OCI-LY7 (cell line): ENCODE measurements around the gene SNCAIP. TPM values are rescaled to one million over a fixed set of nuclear protein-coding genes. Genes with fewer than 3 reads are reported as not detected.

Source experiments
- BruUV-seq: library from RNA; stranded (reverse); fragments of 400-500 nt; replicated peaks from 2 replicates; lab custom pipeline; 2021; lab: Mats Ljungman, UMichigan
- CTCF ChIA-PET: fragments of 300-600 bp; sonication (Branson Sonifier 250); formaldehyde crosslinking; loops from one replicate; lab custom pipeline; 2022; ENCODE audit warnings: antibody characterized with exemption; ENCODE audit not compliant: unreplicated experiment; lab: Charles Lee
- POLR2A ChIA-PET: fragments of 300-600 bp; sonication (Branson Sonifier 250); formaldehyde crosslinking; loops from one replicate; lab custom pipeline; 2022; ENCODE audit warnings: antibody characterized with exemption; lab: Charles Lee
- DNase-seq: peaks from one replicate; pipeline ENCODE4 v3.0.0-alpha.2; 2015; ENCODE audit warnings: low spot score
- H2AFZ ChIP-seq: fragments of 200-600 bp; sonication (generic), shearing (Covaris generic); 2 replicates; pipeline ENCODE4 v1.6.1; 2014; ENCODE audit warnings: mild to moderate bottlenecking, antibody characterized with exemption, low read length, moderate library complexity
- H3K27ac ChIP-seq: fragments of 200-600 bp; sonication (generic); 2 replicates; pipeline ENCODE4 v1.5.1; 2014; ENCODE audit warnings: mixed run types, low read depth, mild to moderate bottlenecking, moderate library complexity, low read length, inconsistent platforms; ENCODE audit not compliant: poor library complexity, severe bottlenecking
- H3K36me3 ChIP-seq: fragments of 200-600 bp; sonication (generic); 2 replicates; pipeline ENCODE4 v1.6.1; 2014; ENCODE audit warnings: mild to moderate bottlenecking, antibody characterized with exemption, low read length, moderate library complexity, mixed read lengths; ENCODE audit not compliant: insufficient read depth
- H3K4me1 ChIP-seq: fragments of 200-600 bp; sonication (generic); 2 replicates; pipeline ENCODE4 v1.5.1; 2014; ENCODE audit warnings: mild to moderate bottlenecking, low read length; ENCODE audit not compliant: insufficient read depth, poor library complexity, severe bottlenecking
- H3K4me2 ChIP-seq: fragments of 200-600 bp; sonication (generic); 2 replicates; pipeline ENCODE4 v1.6.1; 2014; ENCODE audit warnings: mild to moderate bottlenecking, low read length
- H3K4me3 ChIP-seq: fragments of 200-600 bp; sonication (generic); 2 replicates; pipeline ENCODE4 v1.5.1; 2014; ENCODE audit warnings: mild to moderate bottlenecking, low read depth, low read length; ENCODE audit not compliant: poor library complexity, severe bottlenecking
- H3K79me2 ChIP-seq: fragments of 200-600 bp; sonication (generic); 2 replicates; pipeline ENCODE4 v1.6.1; 2016; ENCODE audit warnings: low read depth, mild to moderate bottlenecking, low read length, moderate library complexity, mixed read lengths; ENCODE audit not compliant: insufficient read depth
- H3K9me2 ChIP-seq: fragments of 200-600 bp; sonication (generic); 2 replicates; pipeline ENCODE4 v1.6.1; 2016; ENCODE audit warnings: mild to moderate bottlenecking, low read length, mixed read lengths; ENCODE audit not compliant: insufficient read depth
- H3K9me3 ChIP-seq: fragments of 200-600 bp; sonication (generic); 2 replicates; pipeline ENCODE4 v1.6.1; 2014; ENCODE audit warnings: mild to moderate bottlenecking, mixed run types, low read length, mixed read lengths
- H4K20me1 ChIP-seq: fragments of 200-600 bp; sonication (generic); 2 replicates; pipeline ENCODE4 v1.6.1; 2014; ENCODE audit warnings: mild to moderate bottlenecking, antibody characterized with exemption, low read length, moderate library complexity, mixed read lengths; ENCODE audit not compliant: insufficient read depth
- EZH2phosphoT487 ChIP-seq: fragments of 200-600 bp; sonication (generic); IDR thresholded peaks from 2 replicates; pipeline ENCODE4 v1.6.1; 2018; ENCODE audit warnings: low read depth, borderline replicate concordance, mild to moderate bottlenecking, mixed run types, antibody characterized with exemption, low read length, moderate library complexity, mixed read lengths
- intact Hi-C: fragments of 100-400 bp; cut with micrococcal nuclease; formaldehyde crosslinking; loops from one replicate; pipeline ENCODE4 v1.10.0; 2022; ENCODE audit not compliant: unreplicated experiment
- total RNA-seq, 2 experiments: library from RNA; depleted of rRNA in 1 of 2; stranded (reverse); fragments of >200 nt in 1 of 2; shearing (Covaris generic) in 1 of 2; gene quantifications; 2 replicates each; pipeline ENCODE4 v1.2.3, GENCODE V29; 2014 to 2022
- TF ChIP-seq, protein P1 (sequence below): fragments of 200-600 bp; sonication (generic); conservative IDR thresholded peaks from 2 replicates; pipeline ENCODE4 v1.5.1; 2014; ENCODE audit warnings: mild to moderate bottlenecking, antibody characterized with exemption, low read length, moderate library complexity, mixed read lengths

The SNCAIP gene
- total RNA-seq, 2 experiments from 2014 or later = not detected

DNA sequence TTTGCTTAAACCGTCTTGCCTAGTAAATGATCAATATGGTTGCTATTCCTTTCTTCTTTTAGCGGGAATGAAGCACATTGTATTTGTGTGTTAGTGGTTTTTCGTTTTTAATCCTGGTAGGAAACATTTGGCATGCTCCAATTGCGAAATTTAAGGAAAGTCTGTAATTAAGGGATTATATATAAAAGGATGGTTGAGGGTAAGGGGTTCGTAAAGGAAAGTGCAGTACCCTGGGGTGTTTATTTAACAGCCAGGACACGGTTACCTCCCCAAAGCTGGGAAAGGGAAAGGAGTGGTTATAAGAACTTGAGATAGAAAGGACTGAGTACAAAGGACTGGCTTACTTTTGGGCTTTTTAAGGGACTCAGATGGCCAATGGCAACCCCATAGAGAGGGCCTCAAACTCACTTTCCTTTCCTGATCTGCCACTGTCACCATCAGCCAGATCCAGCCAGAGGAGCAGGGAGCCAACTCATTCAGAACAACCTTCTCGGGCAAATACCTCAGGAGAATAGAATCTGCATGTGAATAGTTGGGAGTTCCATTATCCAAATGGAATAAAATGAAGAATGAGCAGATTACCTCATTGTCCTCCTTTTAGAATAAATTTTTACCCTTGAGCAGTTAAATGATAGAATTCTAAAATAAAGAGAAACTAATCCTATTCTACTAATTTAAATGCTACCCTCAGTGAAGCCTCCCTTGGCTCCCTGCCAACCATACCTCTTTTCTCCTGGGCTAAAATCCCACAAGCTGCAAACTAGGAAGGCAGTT is 117.7 kb downstream of the SNCAIP start:
- CTCF ChIA-PET = no interaction called here
- TF ChIP-seq EZH2phosphoT487 = no peak
- TF ChIP-seq, protein P1, sequence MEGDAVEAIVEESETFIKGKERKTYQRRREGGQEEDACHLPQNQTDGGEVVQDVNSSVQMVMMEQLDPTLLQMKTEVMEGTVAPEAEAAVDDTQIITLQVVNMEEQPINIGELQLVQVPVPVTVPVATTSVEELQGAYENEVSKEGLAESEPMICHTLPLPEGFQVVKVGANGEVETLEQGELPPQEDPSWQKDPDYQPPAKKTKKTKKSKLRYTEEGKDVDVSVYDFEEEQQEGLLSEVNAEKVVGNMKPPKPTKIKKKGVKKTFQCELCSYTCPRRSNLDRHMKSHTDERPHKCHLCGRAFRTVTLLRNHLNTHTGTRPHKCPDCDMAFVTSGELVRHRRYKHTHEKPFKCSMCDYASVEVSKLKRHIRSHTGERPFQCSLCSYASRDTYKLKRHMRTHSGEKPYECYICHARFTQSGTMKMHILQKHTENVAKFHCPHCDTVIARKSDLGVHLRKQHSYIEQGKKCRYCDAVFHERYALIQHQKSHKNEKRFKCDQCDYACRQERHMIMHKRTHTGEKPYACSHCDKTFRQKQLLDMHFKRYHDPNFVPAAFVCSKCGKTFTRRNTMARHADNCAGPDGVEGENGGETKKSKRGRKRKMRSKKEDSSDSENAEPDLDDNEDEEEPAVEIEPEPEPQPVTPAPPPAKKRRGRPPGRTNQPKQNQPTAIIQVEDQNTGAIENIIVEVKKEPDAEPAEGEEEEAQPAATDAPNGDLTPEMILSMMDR = no peak
- POLR2A ChIA-PET = no interaction called here
- intact Hi-C loops = no loop called here
- Histone ChIP-seq H3K4me3 (no peak overlapping the region), H3K9me3 (no peaks in the 10 kb centered on the region), H3K4me2 (no peak overlapping the region), H3K27ac (no peak overlapping the region), H3K9me2 (no peaks in the 10 kb centered on the region), H3K36me3 (no peaks in the 10 kb centered on the region), H2AFZ (no peak overlapping the region), H4K20me1 (no peaks in the 10 kb centered on the region), H3K4me1 (no peaks in the 10 kb centered on the region), H3K79me2 (no peaks in the 10 kb centered on the region)
- no TSS peak for BruUV-seq
- DNase-seq = no peak

DNA sequence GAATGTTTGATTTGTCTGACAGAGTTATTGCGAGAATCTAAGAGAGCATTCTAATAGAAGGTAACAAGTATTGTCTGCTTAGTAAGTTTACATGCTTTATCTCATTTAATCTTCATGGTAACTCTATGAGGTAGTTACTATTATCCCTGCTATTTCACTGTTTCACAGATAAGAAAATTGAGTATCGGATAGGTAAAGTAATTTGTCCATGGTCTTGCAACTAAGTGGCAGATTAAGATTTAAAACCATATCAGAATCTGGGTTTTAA is 118.2 kb downstream of the SNCAIP start:
- ChIA-PET CTCF (no interaction called here), POLR2A (no interaction called here)
- Histone ChIP-seq H3K36me3 (no peaks in the 10 kb centered on the region), H3K27ac (no peak overlapping the region), H2AFZ (no peak overlapping the region), H3K79me2 (no peaks in the 10 kb centered on the region), H3K9me3 (no peaks in the 10 kb centered on the region), H3K4me1 (no peaks in the 10 kb centered on the region), H3K4me2 (no peak overlapping the region), H4K20me1 (no peaks in the 10 kb centered on the region), H3K4me3 (no peak overlapping the region), H3K9me2 (no peaks in the 10 kb centered on the region)
- BruUV-seq = no TSS peak
- intact Hi-C loops = no loop called here
- no peak for TF ChIP-seq EZH2phosphoT487
- TF ChIP-seq, protein P1 = no peak
- no peak for DNase-seq

DNA sequence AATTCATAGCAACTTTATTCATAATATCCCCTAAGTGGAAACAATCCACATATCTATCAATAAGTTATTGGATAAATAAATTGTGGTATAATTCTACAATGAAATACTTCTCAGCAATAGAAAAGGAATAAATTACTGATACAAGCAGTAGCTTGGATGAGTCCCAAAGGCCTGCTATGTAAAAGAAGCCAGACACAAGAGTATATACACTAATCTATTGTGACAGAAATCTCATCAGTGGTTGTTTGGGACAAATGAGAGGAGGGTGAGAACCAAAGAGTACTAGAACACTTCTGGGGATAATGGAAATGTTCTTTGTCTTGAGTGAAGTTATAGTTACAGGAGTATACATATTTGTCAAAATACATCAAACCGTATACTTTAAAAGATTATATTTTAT is 119.3 kb downstream of the SNCAIP start:
- Histone ChIP-seq H3K4me2 (no peak overlapping the region), H2AFZ (no peak overlapping the region), H3K4me3 (no peak overlapping the region), H3K36me3 (no peaks in the 10 kb centered on the region), H3K9me3 (no peaks in the 10 kb centered on the region), H3K27ac (no peak overlapping the region), H3K9me2 (no peaks in the 10 kb centered on the region), H4K20me1 (no peaks in the 10 kb centered on the region), H3K4me1 (no peaks in the 10 kb centered on the region), H3K79me2 (no peaks in the 10 kb centered on the region)
- no TSS peak for BruUV-seq
- TF ChIP-seq, protein P1 = no peak
- TF ChIP-seq EZH2phosphoT487 = no peak
- ChIA-PET POLR2A (no interaction called here), CTCF (no interaction called here)
- intact Hi-C loops = no loop called here
- DNase-seq = no peak
